H9 (cell line): ENCODE data around the gene C16orf87. TPM values are rescaled to one million over a fixed set of nuclear protein-coding genes. Genes with fewer than 3 reads are reported as not detected.

Source experiments
- DNase-seq: peaks from one replicate; pipeline ENCODE4 v3.0.0-alpha.2; 2017
- H2AFZ ChIP-seq: one replicate; pipeline ENCODE4 v1.6.1; 2013; ENCODE audit warnings: mild to moderate bottlenecking, low read length, control low read depth, moderate library complexity
- H2AK5ac ChIP-seq: 2 replicates; pipeline ENCODE4 v1.6.1; 2013; ENCODE audit warnings: low read length, control low read depth, mixed read lengths; ENCODE audit not compliant: insufficient read length
- H2BK120ac ChIP-seq: one replicate; pipeline ENCODE4 v1.6.1; 2013; ENCODE audit warnings: low read depth, mild to moderate bottlenecking, low read length, control low read depth, inconsistent platforms; ENCODE audit not compliant: poor library complexity, severe bottlenecking
- H2BK12ac ChIP-seq: 2 replicates; pipeline ENCODE4 v1.6.1; 2013; ENCODE audit warnings: low read length, control low read depth, mixed read lengths, low read depth; ENCODE audit not compliant: insufficient read length
- H2BK15ac ChIP-seq: 2 replicates; pipeline ENCODE4 v1.6.1; 2013; ENCODE audit warnings: low read depth, low read length, control low read depth
- H2BK20ac ChIP-seq: one replicate; pipeline ENCODE4 v1.6.1; 2013; ENCODE audit warnings: low read depth, mild to moderate bottlenecking, low read length, control low read depth, inconsistent platforms; ENCODE audit not compliant: poor library complexity, severe bottlenecking
- H2BK5ac ChIP-seq: 2 replicates; pipeline ENCODE4 v1.6.1; 2013; ENCODE audit warnings: low read length, control low read depth, mixed read lengths; ENCODE audit not compliant: insufficient read length
- H3K14ac ChIP-seq: 2 replicates; pipeline ENCODE4 v1.6.1; 2013; ENCODE audit warnings: low read length, control low read depth; ENCODE audit not compliant: insufficient read depth
- H3K18ac ChIP-seq: 2 replicates; pipeline ENCODE4 v1.6.1; 2013; ENCODE audit warnings: low read depth, mild to moderate bottlenecking, mixed read lengths, low read length, control low read depth; ENCODE audit not compliant: insufficient read length
- H3K23ac ChIP-seq: 2 replicates; pipeline ENCODE4 v1.6.1; 2013; ENCODE audit warnings: low read length, control low read depth, mixed read lengths, low read depth; ENCODE audit not compliant: insufficient read length
- H3K23me2 ChIP-seq: 2 replicates; pipeline ENCODE4 v1.6.1; 2013; ENCODE audit warnings: low read depth, mild to moderate bottlenecking, mixed read lengths, low read length, control low read depth; ENCODE audit not compliant: insufficient read length, poor library complexity, severe bottlenecking
- H3K27ac ChIP-seq: 2 replicates; pipeline ENCODE4 v1.5.1; 2013; ENCODE audit warnings: low read length, control low read depth, mixed read lengths, low read depth; ENCODE audit not compliant: insufficient read length
- H3K27me3 ChIP-seq: 2 replicates; pipeline ENCODE4 v1.6.1; 2013; ENCODE audit warnings: low read length, control low read depth, inconsistent platforms; ENCODE audit not compliant: insufficient read depth
- H3K4ac ChIP-seq: 2 replicates; pipeline ENCODE4 v1.6.1; 2013; ENCODE audit warnings: low read depth, mild to moderate bottlenecking, control low read depth, inconsistent platforms, low read length, moderate library complexity
- H3K4me1 ChIP-seq: 2 replicates; pipeline ENCODE4 v1.6.1; 2013; ENCODE audit warnings: low read length, control low read depth, inconsistent platforms; ENCODE audit not compliant: insufficient read depth
- H3K4me2 ChIP-seq: 2 replicates; pipeline ENCODE4 v1.6.1; 2013; ENCODE audit warnings: low read length, control low read depth, mixed read lengths; ENCODE audit not compliant: insufficient read length, insufficient read depth
- H3K56ac ChIP-seq: 2 replicates; pipeline ENCODE4 v1.6.1; 2013; ENCODE audit warnings: low read depth, mild to moderate bottlenecking, mixed read lengths, low read length, control low read depth; ENCODE audit not compliant: insufficient read length
- H3K79me1 ChIP-seq: 2 replicates; pipeline ENCODE4 v1.6.1; 2013; ENCODE audit warnings: low read depth, mild to moderate bottlenecking, moderate library complexity, low read length, control low read depth, inconsistent platforms; ENCODE audit not compliant: insufficient read depth, poor library complexity, severe bottlenecking
- H3K79me2 ChIP-seq: 2 replicates; pipeline ENCODE4 v1.6.1; 2013; ENCODE audit warnings: low read length, control low read depth, inconsistent platforms; ENCODE audit not compliant: insufficient read depth
- H3K9ac ChIP-seq: 2 replicates; pipeline ENCODE4 v1.6.1; 2013; ENCODE audit warnings: low read length, control low read depth, mixed read lengths; ENCODE audit not compliant: insufficient read length; ENCODE audit errors: extremely low read depth
- H3K9me3 ChIP-seq: one replicate; pipeline ENCODE4 v1.6.1; 2013; ENCODE audit warnings: low read depth, low read length, inconsistent platforms; ENCODE audit not compliant: control insufficient read depth
- H3T11ph ChIP-seq: one replicate; pipeline ENCODE4 v1.6.1; 2013; ENCODE audit warnings: mild to moderate bottlenecking, low read length, control low read depth, inconsistent platforms
- H4K20me1 ChIP-seq: one replicate; pipeline ENCODE4 v1.6.1; 2013; ENCODE audit not compliant: control insufficient read depth, insufficient read length, insufficient read depth
- H4K5ac ChIP-seq: 2 replicates; pipeline ENCODE4 v1.6.1; 2013; ENCODE audit warnings: low read depth, mild to moderate bottlenecking, mixed read lengths, low read length, control low read depth; ENCODE audit not compliant: insufficient read length
- H4K8ac ChIP-seq: replicated peaks from 2 replicates; pipeline ENCODE4 v1.6.1; 2013; ENCODE audit warnings: low read length, control low read depth, mixed read lengths, low read depth; ENCODE audit not compliant: insufficient read length
- H4K91ac ChIP-seq: 2 replicates; pipeline ENCODE4 v1.6.1; 2013; ENCODE audit warnings: low read depth, mild to moderate bottlenecking, moderate library complexity, mixed read lengths, low read length, control low read depth; ENCODE audit not compliant: insufficient read length
- H3K27ac Mint-ChIP-seq, 3 experiments: 2 replicates in 2 of 3; 3 replicates in 1 of 3; pipeline ENCODE4 v1.8.0; 2020 to 2021; ENCODE audit warnings: mixed read lengths in 3 of 3, mild to moderate bottlenecking in 1 of 3, moderate library complexity in 1 of 3
- H3K27me3 Mint-ChIP-seq: 2 replicates; pipeline ENCODE4 v1.8.0; 2021; ENCODE audit warnings: low read depth, mild to moderate bottlenecking, moderate library complexity, mixed read lengths
- H3K36me3 Mint-ChIP-seq, 3 experiments: 2 replicates in 2 of 3; 3 replicates in 1 of 3; pipeline ENCODE4 v1.8.0; 2020 to 2021; ENCODE audit warnings: low read depth in 3 of 3, mixed read lengths in 3 of 3; ENCODE audit not compliant: insufficient read depth in 1 of 3
- H3K4me1 Mint-ChIP-seq, 2 experiments: 2 replicates each; pipeline ENCODE4 v1.8.0; 2020; ENCODE audit warnings: mixed read lengths in 2 of 2
- H3K4me3 Mint-ChIP-seq, 2 experiments: 2 replicates in 1 of 2; 3 replicates in 1 of 2; pipeline ENCODE4 v1.8.0; 2020 to 2021; ENCODE audit warnings: mild to moderate bottlenecking in 2 of 2, mixed read lengths in 2 of 2, moderate library complexity in 1 of 2
- H3K9me3 Mint-ChIP-seq, 2 experiments: 2 replicates in 1 of 2; 3 replicates in 1 of 2; pipeline ENCODE4 v1.8.0; 2020; ENCODE audit warnings: mild to moderate bottlenecking in 2 of 2, mixed read lengths in 2 of 2, moderate library complexity in 1 of 2
- CTCF ChIP-seq: fragments of 200-600 bp; sonication (generic); conservative IDR thresholded peaks from 3 replicates; pipeline ENCODE4 v1.8.0; 2021; ENCODE audit warnings: antibody characterized with exemption, mild to moderate bottlenecking
- WGBS: extraction: QIAGEN DNeasy Blood & Tissue Kit; methylation state at CpG from one replicate; pipeline ENCODE4 v1.1.7; 2013; ENCODE audit warnings: missing lambda C conversion rate, low lambda C conversion rate, mixed read lengths; ENCODE audit not compliant: insufficient read length; ENCODE audit errors: extremely low coverage; 5-methylcytosine and 5-hydroxymethylcytosine counted together
- total RNA-seq: library from RNA; stranded (reverse); gene quantifications from 2 replicates; pipeline ENCODE4 v1.2.1, GENCODE V29; 2021

The C16orf87 gene
- total RNA-seq, 1 experiment from 2014 or later, result 16.7 TPM

DNA sequence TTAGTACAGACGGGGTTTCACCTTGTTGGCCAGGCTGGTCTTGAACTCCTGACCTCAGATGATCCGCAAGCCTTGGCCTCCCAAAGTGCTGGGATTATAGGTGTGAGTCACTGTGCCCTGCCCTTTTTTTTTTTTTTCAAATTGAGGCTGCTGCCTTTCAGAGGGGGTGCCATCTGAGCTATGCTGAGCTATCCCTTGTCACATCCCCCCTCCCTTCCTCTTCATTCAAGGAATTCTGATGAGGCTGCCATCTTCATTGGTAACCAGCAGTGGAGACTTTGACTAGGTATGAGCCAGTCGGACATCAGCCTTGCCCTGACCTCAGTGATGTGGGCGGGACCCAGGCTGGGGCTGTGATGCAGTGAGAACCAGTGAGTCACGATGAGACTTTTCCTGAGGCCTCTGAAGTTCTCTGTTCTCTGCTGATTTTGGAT lies 28.8 kb upstream of the C16orf87 start:
- Histone ChIP-seq H3K79me2 (no peaks in the 10 kb centered on the region), H3K14ac (no peak overlapping the region), H4K20me1 (no peaks in the 10 kb centered on the region), H3K23me2 (no peaks in the 10 kb centered on the region), H3K79me1 (no peaks in the 10 kb centered on the region), H3K9me3 (no peaks in the 10 kb centered on the region), H2BK5ac (no peak overlapping the region), H3K27ac (no peak overlapping the region), H3K18ac (no peak overlapping the region), H3K9ac (no peak overlapping the region), H3K4ac (no peak overlapping the region), H4K91ac (no peak overlapping the region), H3K27me3 (no peaks in the 10 kb centered on the region), H4K5ac (no peak overlapping the region), H3K4me2 (no peak overlapping the region), H2AK5ac (no peak overlapping the region), H4K8ac (no peak overlapping the region), H3T11ph (no peak overlapping the region), H3K56ac (no peak overlapping the region), H3K23ac (no peak overlapping the region), H2AFZ (no peak overlapping the region), H3K4me1 (no peaks in the 10 kb centered on the region), H2BK20ac (no peak overlapping the region), H2BK120ac (no peak overlapping the region), H2BK12ac (no peak overlapping the region), H2BK15ac (no peak overlapping the region)
- no peak overlapping the region for H3K4me3 Mint-ChIP-seq
- H3K4me1 Mint-ChIP-seq, result peaks cover 5 to 6% of the 10 kb centered on the region in 2 experiments
- no peak for DNase-seq
- no peaks in the 10 kb centered on the region; the same call in 1 of the 2 replicates for H3K27me3 Mint-ChIP-seq
- peak overlapping the region in 1 of 3 experiments; percentile 58; a peak in 2 of 7 replicates for H3K27ac Mint-ChIP-seq
- no peaks in the 10 kb centered on the region; a peak in 1 of 7 replicates for H3K36me3 Mint-ChIP-seq
- no CpG with 5 or more reads among the region's 5 CpGs for WGBS
- peaks cover 3% of the 10 kb centered on the region in 2 experiments; a peak in 1 of 5 replicates for H3K9me3 Mint-ChIP-seq
- no peak for TF ChIP-seq CTCF
